Measurements from ENCODE around the gene TCOF1.
A peak's percentile ranks its signal among the peaks of the same experiment; 100 is the strongest.

TCOF1 gene

GRCh38 chr5:150391986-150392385 is 34.5 kb downstream of the TCOF1 start:
- no peak for DNase-seq

- DNase-seq: no peak
These were observed 35.2 kb downstream of the TCOF1 start for GRCh38 chr5:150392680-150393079.

- no peak for DNase-seq
These were observed 35.7 kb downstream of the TCOF1 start for GRCh38 chr5:150393096-150393645.

GRCh38 chr5:150394131-150394530 is 36.6 kb downstream of the TCOF1 start:
- no peak for DNase-seq

- DNase-seq: no peak
These were observed 37.6 kb downstream of the TCOF1 start for GRCh38 chr5:150394912-150395687.

GRCh38 chr5:150395688-150395975 is 38.1 kb downstream of the TCOF1 start:
- no peak for DNase-seq

- DNase-seq: no peak
These were observed 38.8 kb downstream of the TCOF1 start for GRCh38 chr5:150396267-150396666.

GRCh38 chr5:150397146-150397781 is 39.8 kb downstream of the TCOF1 start:
- no peak for DNase-seq

- no peak for DNase-seq
These were observed 40.6 kb downstream of the TCOF1 start for GRCh38 chr5:150397782-150398721.

- peak; percentile 59 for DNase-seq
These were observed 41.4 kb downstream of the TCOF1 start for GRCh38 chr5:150398722-150399523.

- peak; percentile 52 for DNase-seq
These were observed 42.2 kb downstream of the TCOF1 start for GRCh38 chr5:150399524-150400211.

GRCh38 chr5:150400316-150401075 is 43.0 kb downstream of the TCOF1 start:
- DNase-seq: no peak

- DNase-seq: no peak
These were observed 43.5 kb downstream of the TCOF1 start for GRCh38 chr5:150401076-150401375.

GRCh38 chr5:150401376-150402228 is 44.1 kb downstream of the TCOF1 start:
- no peak for DNase-seq

- no peak for DNase-seq
These were observed 44.8 kb downstream of the TCOF1 start for GRCh38 chr5:150402229-150402773.

- no peak for DNase-seq
These were observed 45.4 kb downstream of the TCOF1 start for GRCh38 chr5:150402901-150403342.

GRCh38 chr5:150404121-150404520 is 46.6 kb downstream of the TCOF1 start:
- DNase-seq: no peak

GRCh38 chr5:150404535-150404934 is 47.0 kb downstream of the TCOF1 start:
- no peak for DNase-seq

GRCh38 chr5:150404941-150405816 is 47.7 kb downstream of the TCOF1 start:
- DNase-seq: no peak
